SK-N-SH treated with all-trans-retinoic acid at 6 μM for 48 hours (cell line): ENCODE data around the gene KCNT2.

Source experiments
- ATAC-seq: fragments of 200-7000 bp; cut with Tn5 transposase; 3 replicates; pipeline ENCODE4 v1.9.1; 2020; ENCODE audit warnings: mild to moderate bottlenecking, moderate library complexity
- ARNTL ChIP-seq: fragments of 450-650 bp; formaldehyde crosslinking; IDR thresholded peaks from 2 replicates; pipeline ENCODE4 v1.5.0; 2020; ENCODE audit warnings: low read depth, mild to moderate bottlenecking, moderate library complexity, borderline replicate concordance
- CSDC2 ChIP-seq: fragments of 250-450 bp; sonication (Bioruptor Pico); IDR thresholded peaks from 2 replicates; pipeline ENCODE4 v1.5.0; 2020; ENCODE audit warnings: mild to moderate bottlenecking, moderate library complexity
- ESRRG ChIP-seq: fragments of 250-450 bp; sonication (Bioruptor Pico); IDR thresholded peaks from 2 replicates; pipeline ENCODE4 v1.6.1; 2021; ENCODE audit warnings: mild to moderate bottlenecking
- GLIS3 ChIP-seq: fragments of 250-450 bp; sonication (Bioruptor Pico); IDR thresholded peaks from 2 replicates; pipeline ENCODE4 v1.5.0; 2020; ENCODE audit warnings: mild to moderate bottlenecking, moderate library complexity
- ISL1 ChIP-seq: fragments of 250-450 bp; sonication (Bioruptor Pico); IDR thresholded peaks from 2 replicates; pipeline ENCODE4 v2.1.2; 2022; ENCODE audit warnings: mild to moderate bottlenecking, moderate library complexity
- OSR1 ChIP-seq: fragments of 250-450 bp; sonication (Bioruptor Pico); IDR thresholded peaks from 2 replicates; pipeline ENCODE4 v1.8.0; 2022; ENCODE audit warnings: moderate library complexity, mild to moderate bottlenecking, inconsistent platforms
- PATZ1 ChIP-seq: fragments of 250-450 bp; sonication (Bioruptor Pico); IDR thresholded peaks from 2 replicates; pipeline ENCODE4 v1.8.0; 2020; ENCODE audit warnings: mild to moderate bottlenecking, moderate library complexity, borderline replicate concordance
- POU6F1 ChIP-seq: fragments of 250-450 bp; sonication (Bioruptor Pico); IDR thresholded peaks from 2 replicates; pipeline ENCODE4 v1.8.0; 2021; ENCODE audit warnings: low read depth, mild to moderate bottlenecking, moderate library complexity, borderline replicate concordance
- PPARA ChIP-seq: fragments of 250-450 bp; sonication (Bioruptor Pico); IDR thresholded peaks from 2 replicates; pipeline ENCODE4 v1.5.0; 2020; ENCODE audit warnings: mild to moderate bottlenecking, borderline replicate concordance
- RARB ChIP-seq: fragments of 250-450 bp; sonication (Bioruptor Pico); IDR thresholded peaks from 2 replicates; pipeline ENCODE4 v1.8.0; 2021; ENCODE audit warnings: mild to moderate bottlenecking, moderate library complexity
- SNAI2 ChIP-seq: fragments of 250-450 bp; sonication (Bioruptor Pico); IDR thresholded peaks from 2 replicates; pipeline ENCODE4 v1.5.0; 2020; ENCODE audit warnings: mild to moderate bottlenecking, moderate library complexity
- TCF4 ChIP-seq: fragments of 250-450 bp; sonication (Bioruptor Pico); IDR thresholded peaks from 2 replicates; pipeline ENCODE4 v1.8.0; 2021; ENCODE audit warnings: mild to moderate bottlenecking, moderate library complexity, borderline replicate concordance
- TOX ChIP-seq: fragments of 250-450 bp; sonication (Bioruptor Pico); IDR thresholded peaks from 2 replicates; pipeline ENCODE4 v1.8.0; 2021; ENCODE audit warnings: mild to moderate bottlenecking, moderate library complexity, borderline replicate concordance
- ZC3H10 ChIP-seq: fragments of 250-450 bp; sonication (Bioruptor Pico); IDR thresholded peaks from 2 replicates; pipeline ENCODE4 v1.5.1; 2021; ENCODE audit warnings: mild to moderate bottlenecking, moderate library complexity
- ZFP3 ChIP-seq: fragments of 250-450 bp; sonication (Bioruptor Pico); IDR thresholded peaks from 2 replicates; pipeline ENCODE4 v1.5.0; 2020; ENCODE audit warnings: mild to moderate bottlenecking, moderate library complexity
- ZFP30 ChIP-seq: fragments of 450-650 bp; formaldehyde crosslinking; IDR thresholded peaks from 2 replicates; pipeline ENCODE4 v1.5.0; 2022; ENCODE audit warnings: mild to moderate bottlenecking, moderate library complexity
- ZNF565 ChIP-seq: fragments of 450-650 bp; formaldehyde crosslinking; conservative IDR thresholded peaks from 2 replicates; pipeline ENCODE4 v1.5.0; 2020; ENCODE audit warnings: low read depth, mild to moderate bottlenecking, moderate library complexity
- ZNF70 ChIP-seq: fragments of 450-650 bp; formaldehyde crosslinking; IDR thresholded peaks from 2 replicates; pipeline ENCODE4 v1.5.0; 2020; ENCODE audit warnings: mild to moderate bottlenecking, moderate library complexity
- ZNF8 ChIP-seq: fragments of 450-650 bp; formaldehyde crosslinking; IDR thresholded peaks from 2 replicates; pipeline ENCODE4 v1.5.0; 2020; ENCODE audit warnings: mild to moderate bottlenecking, moderate library complexity
- TF ChIP-seq, protein P1 (sequence below): fragments of 250-450 bp; sonication (Bioruptor Pico); IDR thresholded peaks from 2 replicates; pipeline ENCODE4 v1.5.1; 2021; ENCODE audit warnings: mild to moderate bottlenecking, moderate library complexity
- TF ChIP-seq, protein P2 (sequence below): fragments of 250-450 bp; sonication (Bioruptor Pico); IDR thresholded peaks from 2 replicates; pipeline ENCODE4 v1.5.1; 2020; ENCODE audit warnings: low read depth, mild to moderate bottlenecking, moderate library complexity
- TF ChIP-seq, protein P3 (sequence below): fragments of 250-450 bp; sonication (Bioruptor Pico); IDR thresholded peaks from 2 replicates; pipeline ENCODE4 v1.5.0; 2020; ENCODE audit warnings: mild to moderate bottlenecking, moderate library complexity

KCNT2 gene

DNA sequence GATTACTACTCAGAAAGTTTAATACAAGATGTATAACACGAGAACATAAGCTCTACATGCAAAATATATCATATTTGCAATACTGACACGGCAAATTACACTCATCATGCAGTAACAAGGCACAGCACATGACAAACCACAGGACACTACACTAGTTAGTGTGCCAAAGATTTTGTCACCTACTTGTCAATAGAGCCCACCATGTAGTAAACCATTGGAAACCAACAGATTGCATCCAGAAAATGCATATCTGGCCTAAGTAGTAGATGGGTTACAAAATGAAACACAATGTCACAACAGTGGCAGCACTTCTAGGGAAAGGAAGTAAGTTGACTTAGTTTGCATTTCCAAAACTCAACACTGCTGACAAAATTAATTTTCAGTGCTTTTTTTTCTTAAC lies 288.9 kb downstream of the KCNT2 start:
- no peak for TF ChIP-seq ZNF8 (CRISPR knock-in tag)
- ATAC-seq: no peak

DNA sequence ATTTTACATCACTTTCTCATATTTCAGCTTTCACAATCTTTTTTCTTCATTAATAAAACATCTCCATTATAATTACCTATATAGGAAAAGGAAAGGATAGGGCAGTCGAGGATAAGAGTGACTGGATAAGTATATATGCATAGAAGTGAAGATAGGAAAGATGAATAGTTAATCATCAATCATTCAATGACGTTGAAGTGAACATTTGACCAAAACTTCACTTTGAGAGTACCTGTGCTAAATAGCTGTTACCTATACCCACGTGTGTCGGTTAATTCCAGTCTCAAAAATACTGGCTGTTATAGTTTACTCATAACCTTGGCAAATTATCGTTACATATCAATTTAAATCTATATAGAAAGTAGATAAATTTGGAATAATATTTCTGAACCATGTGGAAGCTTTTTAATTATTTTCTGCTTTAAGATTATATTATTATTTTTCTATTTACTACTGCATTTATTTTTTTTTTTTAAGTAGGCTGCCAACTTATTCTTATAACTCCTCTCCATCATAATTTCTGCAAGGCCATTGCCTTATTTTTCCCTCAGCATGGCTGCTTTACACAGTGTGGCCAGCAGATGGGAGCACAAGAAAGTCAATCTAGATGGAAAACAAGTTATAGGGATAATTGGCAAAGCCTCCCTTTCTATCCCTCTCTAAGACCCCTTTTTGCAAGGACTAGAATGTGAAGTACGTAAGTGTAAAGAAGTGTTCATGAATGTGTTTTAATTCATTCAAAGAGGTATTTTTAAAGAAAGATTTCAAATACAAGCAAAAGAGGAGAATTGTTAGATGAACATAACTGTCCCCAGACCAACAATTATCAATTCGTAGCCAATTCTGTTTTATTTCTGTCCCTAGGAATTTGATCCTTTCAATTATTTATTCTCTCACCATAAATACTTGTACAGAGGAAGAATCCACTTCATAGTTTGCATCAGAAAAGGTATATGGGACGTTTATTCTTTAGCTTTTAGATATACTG lies 290.4 kb downstream of the KCNT2 start:
- ATAC-seq: peak; percentile 86
- TF ChIP-seq ZNF70 (CRISPR knock-in tag): no peak
- TF ChIP-seq, protein P1, sequence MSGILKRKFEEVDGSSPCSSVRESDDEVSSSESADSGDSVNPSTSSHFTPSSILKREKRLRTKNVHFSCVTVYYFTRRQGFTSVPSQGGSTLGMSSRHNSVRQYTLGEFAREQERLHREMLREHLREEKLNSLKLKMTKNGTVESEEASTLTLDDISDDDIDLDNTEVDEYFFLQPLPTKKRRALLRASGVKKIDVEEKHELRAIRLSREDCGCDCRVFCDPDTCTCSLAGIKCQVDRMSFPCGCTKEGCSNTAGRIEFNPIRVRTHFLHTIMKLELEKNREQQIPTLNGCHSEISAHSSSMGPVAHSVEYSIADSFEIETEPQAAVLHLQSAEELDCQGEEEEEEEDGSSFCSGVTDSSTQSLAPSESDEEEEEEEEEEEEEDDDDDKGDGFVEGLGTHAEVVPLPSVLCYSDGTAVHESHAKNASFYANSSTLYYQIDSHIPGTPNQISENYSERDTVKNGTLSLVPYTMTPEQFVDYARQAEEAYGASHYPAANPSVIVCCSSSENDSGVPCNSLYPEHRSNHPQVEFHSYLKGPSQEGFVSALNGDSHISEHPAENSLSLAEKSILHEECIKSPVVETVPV (CRISPR knock-in tag): no peak
- TF ChIP-seq RARB (CRISPR knock-in tag): no peak
- TF ChIP-seq SNAI2 (CRISPR knock-in tag): no peak
- no peak for TF ChIP-seq ZNF565 (CRISPR knock-in tag)
- no peak for TF ChIP-seq PATZ1 (CRISPR knock-in tag)
- 0 out of 2 replicates have a peak, but pooled peaks have one; percentile 24 for TF ChIP-seq ZC3H10 (CRISPR knock-in tag)

- TF ChIP-seq, protein P2, sequence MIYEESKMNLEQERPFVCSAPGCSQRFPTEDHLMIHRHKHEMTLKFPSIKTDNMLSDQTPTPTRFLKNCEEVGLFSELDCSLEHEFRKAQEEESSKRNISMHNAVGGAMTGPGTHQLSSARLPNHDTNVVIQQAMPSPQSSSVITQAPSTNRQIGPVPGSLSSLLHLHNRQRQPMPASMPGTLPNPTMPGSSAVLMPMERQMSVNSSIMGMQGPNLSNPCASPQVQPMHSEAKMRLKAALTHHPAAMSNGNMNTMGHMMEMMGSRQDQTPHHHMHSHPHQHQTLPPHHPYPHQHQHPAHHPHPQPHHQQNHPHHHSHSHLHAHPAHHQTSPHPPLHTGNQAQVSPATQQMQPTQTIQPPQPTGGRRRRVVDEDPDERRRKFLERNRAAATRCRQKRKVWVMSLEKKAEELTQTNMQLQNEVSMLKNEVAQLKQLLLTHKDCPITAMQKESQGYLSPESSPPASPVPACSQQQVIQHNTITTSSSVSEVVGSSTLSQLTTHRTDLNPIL (CRISPR knock-in tag): no peak
- TF ChIP-seq ARNTL (CRISPR knock-in tag) (no peak), GLIS3 (CRISPR knock-in tag) (no peak), ZFP3 (no peak), PPARA (CRISPR knock-in tag) (no peak), ZNF565 (CRISPR knock-in tag) (no peak), ESRRG (CRISPR knock-in tag) (no peak), ZNF70 (CRISPR knock-in tag) (no peak)
- no peak for ATAC-seq
These were observed 295.5 kb downstream of the KCNT2 start for GRCh38 chr1:196312739-196313138.

GRCh38 chr1:196309386-196309785 lies 298.9 kb downstream of the KCNT2 start:
- peak; percentile 93 for ATAC-seq
- TF ChIP-seq PATZ1 (CRISPR knock-in tag) (no peak), TCF4 (CRISPR knock-in tag) (no peak), OSR1 (CRISPR knock-in tag) (no peak), ISL1 (CRISPR knock-in tag) (no peak), ZNF8 (CRISPR knock-in tag) (no peak), ZNF70 (CRISPR knock-in tag) (no peak), SNAI2 (CRISPR knock-in tag) (no peak), ZFP30 (CRISPR knock-in tag) (no peak), POU6F1 (no peak), TOX (CRISPR knock-in tag) (no peak), CSDC2 (CRISPR knock-in tag) (no peak), RARB (CRISPR knock-in tag) (no peak)
- TF ChIP-seq, protein P2 (CRISPR knock-in tag): no peak
- TF ChIP-seq, protein P3, sequence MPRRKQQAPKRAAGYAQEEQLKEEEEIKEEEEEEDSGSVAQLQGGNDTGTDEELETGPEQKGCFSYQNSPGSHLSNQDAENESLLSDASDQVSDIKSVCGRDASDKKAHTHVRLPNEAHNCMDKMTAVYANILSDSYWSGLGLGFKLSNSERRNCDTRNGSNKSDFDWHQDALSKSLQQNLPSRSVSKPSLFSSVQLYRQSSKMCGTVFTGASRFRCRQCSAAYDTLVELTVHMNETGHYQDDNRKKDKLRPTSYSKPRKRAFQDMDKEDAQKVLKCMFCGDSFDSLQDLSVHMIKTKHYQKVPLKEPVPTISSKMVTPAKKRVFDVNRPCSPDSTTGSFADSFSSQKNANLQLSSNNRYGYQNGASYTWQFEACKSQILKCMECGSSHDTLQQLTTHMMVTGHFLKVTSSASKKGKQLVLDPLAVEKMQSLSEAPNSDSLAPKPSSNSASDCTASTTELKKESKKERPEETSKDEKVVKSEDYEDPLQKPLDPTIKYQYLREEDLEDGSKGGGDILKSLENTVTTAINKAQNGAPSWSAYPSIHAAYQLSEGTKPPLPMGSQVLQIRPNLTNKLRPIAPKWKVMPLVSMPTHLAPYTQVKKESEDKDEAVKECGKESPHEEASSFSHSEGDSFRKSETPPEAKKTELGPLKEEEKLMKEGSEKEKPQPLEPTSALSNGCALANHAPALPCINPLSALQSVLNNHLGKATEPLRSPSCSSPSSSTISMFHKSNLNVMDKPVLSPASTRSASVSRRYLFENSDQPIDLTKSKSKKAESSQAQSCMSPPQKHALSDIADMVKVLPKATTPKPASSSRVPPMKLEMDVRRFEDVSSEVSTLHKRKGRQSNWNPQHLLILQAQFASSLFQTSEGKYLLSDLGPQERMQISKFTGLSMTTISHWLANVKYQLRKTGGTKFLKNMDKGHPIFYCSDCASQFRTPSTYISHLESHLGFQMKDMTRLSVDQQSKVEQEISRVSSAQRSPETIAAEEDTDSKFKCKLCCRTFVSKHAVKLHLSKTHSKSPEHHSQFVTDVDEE: no peak
